Spleen (tissue), 7 donors: ENCODE data around the gene KPNA3.

Experiments
- CTCF ChIP-seq, 11 experiments: fragments of 200-600 bp in 7 of 11; fragments of 450-650 bp in 4 of 11; sonication (generic) in 4 of 11; IDR thresholded peaks in 8 of 11; conservative IDR thresholded peaks in 3 of 11; 1 replicate in 7 of 11; 2 replicates in 4 of 11; pipeline versions ENCODE4 v1.4.0 to v1.8.0; 2016 to 2021; ENCODE audit warnings: antibody characterized with exemption in 11 of 11, inconsistent platforms in 4 of 11, mild to moderate bottlenecking in 1 of 11
- POLR2A ChIP-seq, 3 donors: fragments of 450-650 bp; IDR thresholded peaks; one replicate each; pipeline ENCODE4 v1.5.1; 2017; ENCODE audit warnings: antibody characterized with exemption in 3 of 3, mild to moderate bottlenecking in 1 of 3
- POLR2AphosphoS5 ChIP-seq, 3 donors: sonication (generic); formaldehyde crosslinking; IDR thresholded peaks; one replicate each; pipeline ENCODE4 v1.5.1; 2017; ENCODE audit warnings: antibody characterized with exemption in 3 of 3
- donor health status: DM: no; HTN: no; CAD: no; lungs with moderate emphysema.
- donor health status: DM: no; HTN: no; CAD: no.
- donor health status: DM: no; HTN: no; CAD: no.

DNA sequence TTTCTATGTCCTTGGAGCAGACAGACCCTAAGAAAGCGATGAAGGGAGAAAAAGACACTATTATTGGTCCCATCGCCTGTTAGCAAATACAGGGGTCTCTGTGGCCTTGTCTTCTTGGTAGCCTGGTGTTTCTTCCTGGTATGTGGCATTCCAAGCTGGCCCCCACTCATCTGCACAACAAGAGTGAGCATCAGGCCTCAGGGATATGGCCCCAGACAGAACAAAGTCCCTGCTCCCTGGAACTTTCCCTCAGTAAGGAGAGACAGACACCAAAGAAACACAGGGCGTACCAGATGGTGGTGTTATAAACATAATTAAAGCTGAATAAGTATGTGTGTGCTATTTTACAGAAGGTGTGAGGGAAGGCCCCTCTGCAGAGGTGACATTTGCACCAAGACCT lies 48.2 kb upstream of the KPNA3 start:
- no peak for TF ChIP-seq CTCF (IDR thresholded peaks at IDR 0.05 in 8 of 11, conservative IDR thresholded peaks at IDR 0.05 in 3 of 11)
- no peak for TF ChIP-seq POLR2A (IDR thresholded peaks at IDR 0.05)
- no peak for TF ChIP-seq POLR2AphosphoS5 (IDR thresholded peaks at IDR 0.05)
